Measurements from ENCODE around the gene CHD6.

DNA sequence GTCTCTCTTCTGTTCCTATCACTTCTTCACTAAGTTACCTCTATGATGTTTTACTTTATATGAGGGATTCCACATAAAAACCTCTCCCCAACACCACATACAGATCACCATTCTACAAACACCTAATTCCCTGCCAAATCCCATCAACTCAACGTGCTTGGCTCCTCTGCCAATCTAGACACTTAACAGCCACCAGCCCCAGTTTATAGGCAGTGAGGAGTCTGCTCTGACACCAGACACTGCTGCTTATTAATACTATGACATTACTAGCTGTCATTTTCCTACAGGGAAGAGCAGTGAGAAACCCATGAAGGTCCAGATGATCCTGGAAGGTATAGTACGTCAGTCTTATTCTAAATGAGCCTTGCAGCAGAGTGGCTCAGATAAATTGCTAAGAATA lies 104.3 kb downstream of the CHD6 start:
- no peak for TF ChIP-seq CTCF (IDR thresholded peaks at IDR 0.05)
- TF ChIP-seq POLR2A (IDR thresholded peaks at IDR 0.05) = no peak

All from right lobe of liver (tissue), 4 donors.